Measurements from ENCODE around the gene POP4.

The POP4 gene

DNA sequence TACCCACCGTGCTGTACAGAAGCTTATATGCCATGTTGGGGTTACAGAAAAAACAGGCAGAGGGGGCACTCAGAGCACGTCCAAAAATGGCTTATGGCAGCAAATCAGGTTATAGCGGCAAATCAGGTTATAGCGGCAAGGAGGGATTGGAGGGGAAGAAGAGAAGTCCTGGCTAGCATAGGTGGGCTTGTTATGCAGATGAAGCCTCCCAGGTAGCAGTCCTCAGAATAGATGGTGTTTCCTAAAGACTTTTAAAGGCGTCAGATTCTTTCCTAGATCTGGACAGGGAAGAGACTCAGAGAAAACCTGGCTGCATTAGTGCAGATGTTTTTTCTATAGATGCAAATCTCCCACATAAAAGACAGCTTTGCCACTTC is 39.4 kb downstream of the POP4 start:
- no peak for DNase-seq (ENCODE audit: extremely low read depth, low read depth)
- H3K4me3 ChIP-seq (replicated peaks; ENCODE audit: low read depth, low read length), result no peak overlapping the region
- TF ChIP-seq, protein P1, sequence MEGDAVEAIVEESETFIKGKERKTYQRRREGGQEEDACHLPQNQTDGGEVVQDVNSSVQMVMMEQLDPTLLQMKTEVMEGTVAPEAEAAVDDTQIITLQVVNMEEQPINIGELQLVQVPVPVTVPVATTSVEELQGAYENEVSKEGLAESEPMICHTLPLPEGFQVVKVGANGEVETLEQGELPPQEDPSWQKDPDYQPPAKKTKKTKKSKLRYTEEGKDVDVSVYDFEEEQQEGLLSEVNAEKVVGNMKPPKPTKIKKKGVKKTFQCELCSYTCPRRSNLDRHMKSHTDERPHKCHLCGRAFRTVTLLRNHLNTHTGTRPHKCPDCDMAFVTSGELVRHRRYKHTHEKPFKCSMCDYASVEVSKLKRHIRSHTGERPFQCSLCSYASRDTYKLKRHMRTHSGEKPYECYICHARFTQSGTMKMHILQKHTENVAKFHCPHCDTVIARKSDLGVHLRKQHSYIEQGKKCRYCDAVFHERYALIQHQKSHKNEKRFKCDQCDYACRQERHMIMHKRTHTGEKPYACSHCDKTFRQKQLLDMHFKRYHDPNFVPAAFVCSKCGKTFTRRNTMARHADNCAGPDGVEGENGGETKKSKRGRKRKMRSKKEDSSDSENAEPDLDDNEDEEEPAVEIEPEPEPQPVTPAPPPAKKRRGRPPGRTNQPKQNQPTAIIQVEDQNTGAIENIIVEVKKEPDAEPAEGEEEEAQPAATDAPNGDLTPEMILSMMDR (IDR thresholded peaks at IDR 0.05; ENCODE audit: low read depth, low read length, missing control alignments), result no peak

DNA sequence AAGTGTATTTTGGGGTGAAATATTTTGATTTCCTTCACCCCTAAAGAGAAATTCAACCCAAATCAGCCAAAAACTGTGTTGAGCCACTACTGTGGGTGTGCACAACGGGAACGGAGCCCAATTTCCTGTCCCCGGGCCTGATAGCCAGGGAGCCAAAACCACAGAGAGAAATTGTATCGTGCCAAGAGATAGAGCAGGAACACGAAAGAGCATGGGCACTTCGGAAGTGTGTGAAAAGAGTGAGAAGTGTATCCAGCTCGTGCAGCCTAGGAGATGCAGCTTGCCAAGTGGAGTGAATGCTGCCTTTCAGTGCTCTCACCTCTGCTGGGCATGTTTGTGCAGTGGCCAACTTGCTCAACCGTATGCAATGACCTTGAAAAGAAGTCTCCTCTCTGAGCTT is 39.8 kb downstream of the POP4 start:
- no peak for DNase-seq (ENCODE audit: extremely low read depth, low read depth)
- no peak overlapping the region for H3K4me3 ChIP-seq (replicated peaks; ENCODE audit: low read depth, low read length)
- TF ChIP-seq, protein P1 (IDR thresholded peaks at IDR 0.05; ENCODE audit: low read depth, low read length, missing control alignments), result no peak

DNA sequence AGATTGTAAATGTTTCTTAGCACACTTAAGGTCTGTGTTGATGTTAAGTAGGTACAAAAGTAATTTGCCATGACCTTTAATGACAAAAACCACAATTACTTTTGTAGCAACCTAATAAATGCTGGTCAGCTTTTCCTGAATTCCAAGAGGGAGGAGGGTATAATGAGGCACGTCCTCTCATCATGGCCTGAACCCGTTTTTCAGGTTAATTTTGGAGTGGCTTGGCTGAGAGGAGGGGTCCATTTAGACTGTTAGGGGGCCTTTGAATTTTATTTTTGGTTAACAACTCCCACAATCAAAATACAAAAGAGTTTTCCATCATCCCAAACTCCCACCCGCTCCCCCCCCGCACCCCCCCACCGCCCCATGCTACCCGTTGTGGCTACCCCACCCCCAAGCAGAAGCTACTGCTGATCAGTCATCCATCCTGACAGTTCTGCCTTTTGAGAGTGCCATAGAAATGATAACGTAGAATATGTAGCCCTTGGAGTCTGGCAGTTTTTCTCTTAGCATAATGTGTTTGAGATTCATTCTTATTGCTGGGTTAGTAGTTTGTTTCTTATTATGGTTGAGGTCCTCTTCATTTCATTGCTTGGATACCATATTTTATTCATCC is 44.8 kb downstream of the POP4 start:
- H3K4me3 ChIP-seq (replicated peaks; ENCODE audit: low read depth, low read length), result no peak overlapping the region
- TF ChIP-seq, protein P1 (IDR thresholded peaks at IDR 0.05; ENCODE audit: low read depth, low read length, missing control alignments), result no peak
- no peak for DNase-seq (ENCODE audit: extremely low read depth, low read depth)

DNA sequence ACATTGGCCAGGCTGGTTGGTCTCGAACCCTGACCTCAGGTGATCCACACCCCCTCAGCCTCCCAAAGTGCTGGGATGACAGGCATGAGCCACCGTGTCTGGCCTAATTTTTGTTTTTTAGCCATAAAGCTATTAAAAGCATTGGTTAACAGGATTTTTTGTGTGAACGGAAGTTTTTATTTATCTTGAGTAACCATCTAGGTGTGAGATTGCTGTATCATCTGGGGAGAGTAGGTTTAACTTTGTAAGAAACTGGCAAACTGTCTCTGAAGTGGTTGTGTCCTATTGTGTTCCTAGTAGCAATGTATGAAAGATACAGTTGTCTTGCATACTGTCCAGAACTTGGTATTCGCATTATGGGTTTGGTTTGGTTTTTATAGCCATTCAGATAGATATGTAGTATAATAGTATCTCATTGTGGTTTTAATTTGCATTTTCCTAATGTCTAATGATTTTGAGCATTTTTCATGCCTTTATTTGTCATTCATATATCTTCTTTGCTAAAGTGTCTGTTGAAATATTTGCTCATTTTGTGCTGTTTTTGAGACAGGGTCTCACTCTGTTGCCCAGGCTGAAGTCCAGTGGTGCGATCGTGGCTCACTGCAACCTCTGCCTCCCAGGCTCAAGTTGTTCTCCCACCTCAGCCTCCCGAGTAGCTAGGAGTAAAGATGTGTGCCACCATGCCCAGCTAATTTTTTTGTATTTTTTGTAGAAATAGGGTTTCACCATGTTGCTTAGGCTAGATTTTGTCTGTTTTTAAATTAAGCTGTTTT is 45.7 kb downstream of the POP4 start:
- DNase-seq (ENCODE audit: extremely low read depth, low read depth), result no peak
- TF ChIP-seq, protein P1 (IDR thresholded peaks at IDR 0.05; ENCODE audit: low read depth, low read length, missing control alignments), result no peak
- H3K4me3 ChIP-seq (replicated peaks; ENCODE audit: low read depth, low read length), result no peak overlapping the region

DNA sequence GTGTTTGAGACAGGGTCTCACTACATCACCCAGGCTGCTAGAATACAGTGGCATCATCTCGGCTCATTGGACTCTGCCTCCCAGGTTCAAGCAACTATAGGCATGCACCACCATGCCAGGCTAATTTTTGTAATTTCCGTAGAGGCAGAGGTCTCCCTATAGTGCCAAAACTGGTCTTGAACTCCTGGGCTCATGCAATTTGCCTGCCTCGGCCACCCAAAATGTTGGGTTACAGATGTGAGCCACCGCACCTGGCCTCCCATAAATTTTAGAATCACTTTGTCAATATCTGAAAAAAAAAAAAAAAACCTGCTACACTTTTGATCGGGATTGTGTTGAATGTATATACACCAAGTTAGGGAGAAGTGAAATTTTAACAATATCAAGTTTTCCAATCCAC is 47.3 kb downstream of the POP4 start:
- TF ChIP-seq, protein P1 (IDR thresholded peaks at IDR 0.05; ENCODE audit: low read depth, low read length, missing control alignments), result no peak
- no peak for DNase-seq (ENCODE audit: extremely low read depth, low read depth)
- no peak overlapping the region for H3K4me3 ChIP-seq (replicated peaks; ENCODE audit: low read depth, low read length)

DNA sequence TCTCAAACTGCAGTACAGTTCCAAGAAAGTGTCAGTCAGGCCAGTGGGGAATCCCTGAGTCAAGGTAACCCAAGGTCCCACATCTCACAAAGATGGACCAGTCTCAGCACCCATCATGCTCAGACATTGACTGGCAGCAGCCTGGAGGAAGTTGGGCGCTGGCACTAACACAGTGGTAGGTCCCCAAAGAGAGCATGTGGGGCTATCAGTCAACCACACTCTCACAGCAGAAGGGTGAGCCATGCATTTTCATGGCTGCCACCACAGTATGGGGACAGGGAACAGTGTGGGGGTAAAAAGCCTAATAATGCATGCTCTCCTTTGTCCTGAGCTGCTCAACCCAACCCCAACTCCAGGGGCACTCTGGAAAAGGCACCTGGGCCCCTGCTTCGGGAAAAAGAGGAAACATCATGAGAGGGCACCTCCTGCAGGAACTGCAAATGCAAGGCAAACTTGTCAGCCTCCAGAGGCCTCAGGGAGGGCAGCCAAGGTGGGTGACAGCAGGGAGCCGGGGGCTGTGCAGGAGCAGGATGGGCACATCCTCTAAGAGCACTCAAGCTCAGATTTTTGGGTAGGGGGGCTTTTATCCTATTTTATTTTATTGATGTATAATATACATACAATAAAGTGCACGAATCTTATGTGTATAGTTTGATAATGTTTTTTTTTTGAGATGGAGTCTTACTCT is 49.7 kb downstream of the POP4 start:
- TF ChIP-seq, protein P1 (IDR thresholded peaks at IDR 0.05; ENCODE audit: low read depth, low read length, missing control alignments), result no peak
- H3K4me3 ChIP-seq (replicated peaks; ENCODE audit: low read depth, low read length), result no peak overlapping the region
- DNase-seq (ENCODE audit: extremely low read depth, low read depth), result no peak

Data from HFF-Myc (cell line).